Measurements from ENCODE around the gene ABCC9.

DNA sequence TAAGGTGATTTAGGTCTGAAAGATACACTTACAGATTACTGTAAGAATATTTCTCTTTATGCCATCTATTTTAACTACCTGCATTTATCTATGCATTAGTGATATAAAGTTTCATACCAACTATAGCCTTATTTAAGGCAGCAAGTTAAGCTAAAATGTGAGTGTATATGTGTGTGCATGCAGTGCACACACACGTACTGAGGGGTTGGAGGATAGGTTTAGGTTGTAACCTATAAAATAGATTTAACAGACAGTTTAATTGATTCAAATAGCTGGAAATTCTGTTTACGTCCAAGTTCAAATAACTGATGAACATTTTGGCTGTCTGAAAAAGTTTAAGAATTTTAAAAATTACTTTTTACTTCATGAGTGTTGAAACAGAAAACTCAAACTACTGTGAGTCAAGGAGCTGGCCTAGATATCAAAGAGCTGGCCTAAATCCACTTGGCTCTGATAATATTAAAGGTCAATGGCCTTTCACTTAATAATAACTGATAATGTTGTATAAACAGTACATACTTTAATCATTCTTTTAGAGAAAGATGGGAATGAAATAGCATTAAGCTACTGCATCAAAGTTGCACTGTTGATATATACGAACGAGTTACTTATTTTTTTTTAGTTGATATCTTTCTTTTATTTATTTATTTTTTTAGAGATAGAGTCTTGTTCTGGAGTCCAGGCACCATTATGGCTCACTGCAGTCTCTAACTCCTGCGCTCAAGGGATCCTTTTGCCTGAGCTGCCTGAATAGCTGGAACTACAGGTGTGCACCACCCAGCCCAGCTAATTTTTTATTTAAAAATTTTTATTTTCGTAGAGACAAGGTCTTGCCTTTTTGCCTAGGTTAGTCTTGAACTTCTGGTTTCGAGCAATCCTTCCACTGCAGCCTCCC lies 152.9 kb downstream of the ABCC9 start:
- TF ChIP-seq, protein P1, sequence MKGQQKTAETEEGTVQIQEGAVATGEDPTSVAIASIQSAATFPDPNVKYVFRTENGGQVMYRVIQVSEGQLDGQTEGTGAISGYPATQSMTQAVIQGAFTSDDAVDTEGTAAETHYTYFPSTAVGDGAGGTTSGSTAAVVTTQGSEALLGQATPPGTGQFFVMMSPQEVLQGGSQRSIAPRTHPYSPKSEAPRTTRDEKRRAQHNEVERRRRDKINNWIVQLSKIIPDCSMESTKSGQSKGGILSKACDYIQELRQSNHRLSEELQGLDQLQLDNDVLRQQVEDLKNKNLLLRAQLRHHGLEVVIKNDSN (IDR thresholded peaks at IDR 0.05; ENCODE audit: borderline replicate concordance, low read depth): no peak
- TF ChIP-seq, protein P2, sequence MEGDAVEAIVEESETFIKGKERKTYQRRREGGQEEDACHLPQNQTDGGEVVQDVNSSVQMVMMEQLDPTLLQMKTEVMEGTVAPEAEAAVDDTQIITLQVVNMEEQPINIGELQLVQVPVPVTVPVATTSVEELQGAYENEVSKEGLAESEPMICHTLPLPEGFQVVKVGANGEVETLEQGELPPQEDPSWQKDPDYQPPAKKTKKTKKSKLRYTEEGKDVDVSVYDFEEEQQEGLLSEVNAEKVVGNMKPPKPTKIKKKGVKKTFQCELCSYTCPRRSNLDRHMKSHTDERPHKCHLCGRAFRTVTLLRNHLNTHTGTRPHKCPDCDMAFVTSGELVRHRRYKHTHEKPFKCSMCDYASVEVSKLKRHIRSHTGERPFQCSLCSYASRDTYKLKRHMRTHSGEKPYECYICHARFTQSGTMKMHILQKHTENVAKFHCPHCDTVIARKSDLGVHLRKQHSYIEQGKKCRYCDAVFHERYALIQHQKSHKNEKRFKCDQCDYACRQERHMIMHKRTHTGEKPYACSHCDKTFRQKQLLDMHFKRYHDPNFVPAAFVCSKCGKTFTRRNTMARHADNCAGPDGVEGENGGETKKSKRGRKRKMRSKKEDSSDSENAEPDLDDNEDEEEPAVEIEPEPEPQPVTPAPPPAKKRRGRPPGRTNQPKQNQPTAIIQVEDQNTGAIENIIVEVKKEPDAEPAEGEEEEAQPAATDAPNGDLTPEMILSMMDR (IDR thresholded peaks at IDR 0.05): no peak
- TF ChIP-seq TCF12 (IDR thresholded peaks at IDR 0.05) (no peak), YY1 (IDR thresholded peaks at IDR 0.05; ENCODE audit: low read depth) (no peak), TAF1 (IDR thresholded peaks at IDR 0.05; ENCODE audit: borderline replicate concordance, low read depth, low read length) (no peak), RXRA (IDR thresholded peaks at IDR 0.05; ENCODE audit: borderline replicate concordance, low read depth) (no peak), JUND (IDR thresholded peaks at IDR 0.05) (no peak), RFX5 (IDR thresholded peaks at IDR 0.05; ENCODE audit: low read length) (no peak), RAD21 (IDR thresholded peaks at IDR 0.05; ENCODE audit: low read length) (no peak), MXI1 (IDR thresholded peaks at IDR 0.05; ENCODE audit: low read depth, low read length) (no peak)
- TF ChIP-seq, protein P3, sequence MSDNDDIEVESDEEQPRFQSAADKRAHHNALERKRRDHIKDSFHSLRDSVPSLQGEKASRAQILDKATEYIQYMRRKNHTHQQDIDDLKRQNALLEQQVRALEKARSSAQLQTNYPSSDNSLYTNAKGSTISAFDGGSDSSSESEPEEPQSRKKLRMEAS (IDR thresholded peaks at IDR 0.05; ENCODE audit: low read depth): no peak
